Pancreas (tissue), 10 donors: ENCODE results near the gene TRAPPC2L. TPM values are rescaled to one million over a fixed set of nuclear protein-coding genes. Genes with fewer than 3 reads are reported as not detected.

Experiments used
- ATAC-seq, 4 donors: fragments of 200-7000 bp; cut with Tn5 transposase; one replicate each; pipeline versions ENCODE4 v1.8.0 to v1.9.1; 2020; ENCODE audit warnings: mild to moderate bottlenecking in 4 of 4, moderate library complexity in 4 of 4
- DNase-seq, 6 donors: peaks; one replicate each; pipeline ENCODE4 v3.0.0-alpha.2; 2020
- FAIRE-seq: peaks from 2 replicates; lab custom pipeline; 2012; peaks lifted over from hg19 to GRCh38; lab: Jason Lieb, UNC
- H3K27ac ChIP-seq, 4 donors: fragments of 200-600 bp; sonication (generic); 1 replicate in 3 of 4; 2 replicates in 1 of 4; pipeline versions ENCODE4 v1.5.0 to v1.8.0; 2020
- H3K27me3 ChIP-seq, 4 donors: fragments of 200-600 bp; one replicate each; pipeline ENCODE4 v1.8.0; 2021
- H3K36me3 ChIP-seq, 3 donors: fragments of 200-600 bp; sonication (generic) in 1 of 3; one replicate each; pipeline versions ENCODE4 v1.5.0 to v1.8.0; 2020 to 2021
- H3K4me1 ChIP-seq, 3 donors: fragments of 200-600 bp; one replicate each; pipeline ENCODE4 v1.8.0; 2021
- H3K4me3 ChIP-seq, 4 donors: fragments of 200-600 bp; sonication (generic) in 2 of 4; one replicate each; pipeline versions ENCODE4 v1.5.0 to v1.8.0; 2020 to 2021
- H3K9me3 ChIP-seq, 4 donors: fragments of 200-600 bp; one replicate each; pipeline ENCODE4 v1.8.0; 2021
- CTCF ChIP-seq, 4 donors: fragments of 200-600 bp; sonication (generic) in 3 of 4; IDR thresholded peaks; one replicate each; pipeline versions ENCODE4 v1.5.0 to v1.8.0; 2021; ENCODE audit warnings: antibody characterized with exemption in 4 of 4
- WGBS, 2 donors: extraction: QIAGEN DNeasy Blood & Tissue Kit; methylation state at CpG; one replicate each; pipeline ENCODE4 v1.1.7; 2013; 5-methylcytosine and 5-hydroxymethylcytosine counted together
- intact Hi-C, 3 donors: fragments of 100-400 bp; cut with DNase I; formaldehyde crosslinking; loops; one replicate each; pipeline versions ENCODE4 v1.11.1 to v1.14.2; 2022
- polyA plus RNA-seq, 2 donors: library from polyadenylated mRNA; stranded (reverse); fragments of 200-250 nt; gene quantifications; one replicate each; pipeline ENCODE4 v1.2.3, GENCODE V29; 2013
- total RNA-seq, 6 donors: library from RNA; stranded (reverse); fragmentation: NEBNext Ultra II Directional in 4 of 6; extraction: Animal tissue kit (Norgen Biotek cat#: 25700) in 4 of 6; gene quantifications; one replicate each; pipeline versions ENCODE4 v1.2.1 to v1.2.4, GENCODE V29; 2021 to 2023
- donor health status: healthy with polysubstance abuse.
- donor health status: DM: no; HTN: no; CAD: no; lungs with moderate emphysema.
- donor health status: DM: no; HTN: no; CAD: no.
- donor health status: control.
- donor health status: control.
- donor health status: Bipolar disorder and iron deficiency.
- donor health status: DM: yes; HTN: yes; CAD: no.
- donor health status: DM: no; HTN: no; CAD: no.
- donor health status: DM: no; HTN: no; CAD: no.
- donor health status: DM: yes; HTN: yes; CAD: no.

TRAPPC2L gene
- total and polyA plus RNA-seq, 8 donors = 16.0 to 55.2 (median 27.4) TPM

GRCh38 chr16:88871730-88872416 is 14.9 kb downstream of the TRAPPC2L start:
- WGBS, 2 donors = 49 to 62% methylated on average over 20 to 21 of the region's 21 CpGs

GRCh38 chr16:88872650-88873331 is 15.9 kb downstream of the TRAPPC2L start:
- no peaks in the 10 kb centered on the region for H3K9me3 ChIP-seq
- no peaks in the 10 kb centered on the region for H3K4me1 ChIP-seq
- DNase-seq (no peak), ATAC-seq (peak in 1 of 4 donors; percentile 2), FAIRE-seq (no peak)
- intact Hi-C loops = no loop called here
- no peak for TF ChIP-seq CTCF (IDR thresholded peaks at IDR 0.05)
- H3K27ac ChIP-seq = no peak overlapping the region
- no peak overlapping the region for H3K4me3 ChIP-seq
- WGBS, 2 donors = 49 to 62% methylated on average over 25 of the region's 25 CpGs
- no peaks in the 10 kb centered on the region for H3K36me3 ChIP-seq
- H3K27me3 ChIP-seq = no peaks in the 10 kb centered on the region

More at GRCh38 chr16:88871730-88872416, 14.9 kb downstream of the TRAPPC2L start:
- ATAC-seq (peak in 3 of 4 donors; percentile 10 to 22 (median 20)), FAIRE-seq (no peak), DNase-seq (no peak)
- no peak overlapping the region for H3K27ac ChIP-seq
- no peaks in the 10 kb centered on the region for H3K27me3 ChIP-seq
- H3K36me3 ChIP-seq = no peaks in the 10 kb centered on the region
- H3K9me3 ChIP-seq = no peaks in the 10 kb centered on the region
- H3K4me1 ChIP-seq = no peaks in the 10 kb centered on the region
- intact Hi-C loops = no loop called here
- no peak overlapping the region for H3K4me3 ChIP-seq
- TF ChIP-seq CTCF (IDR thresholded peaks at IDR 0.05) = no peak

- 95% methylated on average over 34 of the region's 34 CpGs for WGBS, 2 donors
- Histone ChIP-seq H3K9me3 (no peaks in the 10 kb centered on the region), H3K4me1 (no peaks in the 10 kb centered on the region), H3K27ac (no peak overlapping the region), H3K27me3 (no peaks in the 10 kb centered on the region), H3K4me3 (no peak overlapping the region), H3K36me3 (no peaks in the 10 kb centered on the region)
- no peak for DNase-seq
- no peak for FAIRE-seq
- no peak for ATAC-seq
- intact Hi-C loops = no loop called here
- TF ChIP-seq CTCF (IDR thresholded peaks at IDR 0.05) = no peak
Measured at GRCh38 chr16:88874938-88875599, 18.1 kb downstream of the TRAPPC2L start.

GRCh38 chr16:88875703-88876234 is 18.8 kb downstream of the TRAPPC2L start:
- DNase-seq (no peak), ATAC-seq (no peak), FAIRE-seq (no peak)
- intact Hi-C loops = no loop called here
- 93 to 94% methylated on average over 22 of the region's 22 CpGs for WGBS, 2 donors
- TF ChIP-seq CTCF (IDR thresholded peaks at IDR 0.05) = no peak
- Histone ChIP-seq H3K4me1 (no peaks in the 10 kb centered on the region), H3K4me3 (no peak overlapping the region), H3K36me3 (no peaks in the 10 kb centered on the region), H3K27ac (no peak overlapping the region), H3K27me3 (no peaks in the 10 kb centered on the region), H3K9me3 (no peaks in the 10 kb centered on the region)
